Stimulated activated naive CD8-positive, alpha-beta T cell treated with anti-CD3 and anti-CD28 coated beads, Interleukin-15, amount 100 ng/mL, for 72 hours (primary cell): Measurements from ENCODE around the gene FBXW4.
"Not testable (repeated sequence)": the region's sequence is repeated elsewhere in the genome, so short reads cannot be mapped to it uniquely, and the experiment has no call there.

Experiments
- ATAC-seq: fragments of 150-1000 bp; cut with Tn5 transposase; 2 replicates; pipeline ENCODE4 v1.10.0; 2021; ENCODE audit warnings: mild to moderate bottlenecking, moderate library complexity
- DNase-seq, 2 donors: peaks; one replicate each; pipeline ENCODE4 v3.0.0; 2021 to 2022
- H3K27ac Mint-ChIP-seq, 2 donors: one replicate each; pipeline ENCODE4 v1.8.0; 2022; ENCODE audit warnings: mild to moderate bottlenecking in 2 of 2, mixed read lengths in 2 of 2, moderate library complexity in 2 of 2
- H3K27me3 Mint-ChIP-seq: one replicate; pipeline ENCODE4 v1.8.0; 2022; ENCODE audit warnings: mixed read lengths
- H3K4me1 Mint-ChIP-seq: one replicate; pipeline ENCODE4 v1.8.0; 2022; ENCODE audit warnings: mild to moderate bottlenecking, mixed read lengths
- H3K4me3 Mint-ChIP-seq, 2 donors: one replicate each; pipeline ENCODE4 v1.8.0; 2022; ENCODE audit warnings: mild to moderate bottlenecking in 2 of 2, mixed read lengths in 2 of 2, moderate library complexity in 1 of 2
- H3K9me3 Mint-ChIP-seq, 2 donors: one replicate each; pipeline ENCODE4 v1.8.0; 2022; ENCODE audit warnings: mixed read lengths in 2 of 2

Gene FBXW4

GRCh38 chr10:101601541-101601940 is 93.4 kb downstream of the FBXW4 start:
- no peaks in the 10 kb centered on the region for H3K27me3 Mint-ChIP-seq
- no peak for ATAC-seq
- H3K4me1 Mint-ChIP-seq: no peaks in the 10 kb centered on the region
- H3K27ac Mint-ChIP-seq: no peak overlapping the region
- DNase-seq: no peak
- H3K9me3 Mint-ChIP-seq: no peaks in the 10 kb centered on the region
- no peak overlapping the region for H3K4me3 Mint-ChIP-seq

- no peak for ATAC-seq
- Mint-ChIP-seq H3K9me3 (no peaks in the 10 kb centered on the region), H3K27me3 (no peaks in the 10 kb centered on the region), H3K27ac (no peak overlapping the region), H3K4me1 (no peaks in the 10 kb centered on the region), H3K4me3 (no peak overlapping the region)
- DNase-seq: no peak
Measured at GRCh38 chr10:101597091-101597900, 97.7 kb downstream of the FBXW4 start.

GRCh38 chr10:101595591-101596433 is 99.2 kb downstream of the FBXW4 start:
- Mint-ChIP-seq H3K9me3 (no peaks in the 10 kb centered on the region), H3K4me1 (no peaks in the 10 kb centered on the region), H3K4me3 (no peak overlapping the region), H3K27ac (no peak overlapping the region), H3K27me3 (no peaks in the 10 kb centered on the region)
- no peak for ATAC-seq
- no peak for DNase-seq

- H3K9me3 Mint-ChIP-seq, H3K4me1 Mint-ChIP-seq, H3K4me3 Mint-ChIP-seq, ATAC-seq, H3K27me3 Mint-ChIP-seq, DNase-seq, H3K27ac Mint-ChIP-seq: not testable (repeated sequence)
Measured at GRCh38 chr10:101593331-101593730, 101.6 kb downstream of the FBXW4 start.

GRCh38 chr10:101588879-101589278 is 106.1 kb downstream of the FBXW4 start:
- H3K27ac Mint-ChIP-seq: peak overlapping the region in 1 of 2 donors; percentile 76
- ATAC-seq (no peak), DNase-seq (no peak)
- no peaks in the 10 kb centered on the region for H3K9me3 Mint-ChIP-seq
- H3K4me3 Mint-ChIP-seq: peak overlapping the region; percentile 96 to 98
- peaks cover 27% of the 10 kb centered on the region for H3K4me1 Mint-ChIP-seq
- H3K27me3 Mint-ChIP-seq: no peaks in the 10 kb centered on the region

- Mint-ChIP-seq H3K4me1 (peaks cover 27% of the 10 kb centered on the region), H3K4me3 (peak within 1 kb of the TSS; percentile 96 to 98), H3K27me3 (no peaks in the 10 kb centered on the region), H3K27ac (peak within 1 kb of the TSS; percentile 91 to 93), H3K9me3 (no peaks in the 10 kb centered on the region)
- peak; percentile 82 to 90 for DNase-seq
- peak; percentile 98 for ATAC-seq
Measured at GRCh38 chr10:101587725-101588653, 107.0 kb downstream of the FBXW4 start, which contains the start of the genes DPCD and POLL. Gene DPCD, plus strand, starts transcription at chr10:101588321. Its CDS starts 16 bp downstream, at chr10:101588337. Gene POLL, minus strand, starts transcription at chr10:101588257. Its CDS starts 897 bp downstream, at chr10:101587360.

GRCh38 chr10:101585841-101586240 is 109.1 kb downstream of the FBXW4 start:
- Mint-ChIP-seq H3K4me1 (peaks cover 27% of the 10 kb centered on the region), H3K27me3 (no peaks in the 10 kb centered on the region), H3K27ac (peak overlapping the region in 1 of 2 donors; percentile 21), H3K4me3 (no peak overlapping the region), H3K9me3 (no peaks in the 10 kb centered on the region)
- ATAC-seq (no peak), DNase-seq (no peak)

GRCh38 chr10:101580486-101581399 is 114.2 kb downstream of the FBXW4 start:
- H3K27ac Mint-ChIP-seq: no peak overlapping the region
- H3K4me1 Mint-ChIP-seq: no peaks in the 10 kb centered on the region
- no peak overlapping the region for H3K4me3 Mint-ChIP-seq
- no peak for ATAC-seq
- no peak for DNase-seq
- no peaks in the 10 kb centered on the region for H3K9me3 Mint-ChIP-seq
- no peaks in the 10 kb centered on the region for H3K27me3 Mint-ChIP-seq

- H3K9me3 Mint-ChIP-seq: no peaks in the 10 kb centered on the region
- no peak for DNase-seq
- H3K4me1 Mint-ChIP-seq: no peaks in the 10 kb centered on the region
- H3K27me3 Mint-ChIP-seq: no peaks in the 10 kb centered on the region
- no peak overlapping the region for H3K4me3 Mint-ChIP-seq
- no peak for ATAC-seq
- no peak overlapping the region for H3K27ac Mint-ChIP-seq
Measured at GRCh38 chr10:101579516-101579870, 115.5 kb downstream of the FBXW4 start.

- Mint-ChIP-seq H3K27me3 (no peaks in the 10 kb centered on the region), H3K9me3 (no peaks in the 10 kb centered on the region), H3K4me3 (no peak overlapping the region), H3K4me1 (no peaks in the 10 kb centered on the region), H3K27ac (peak overlapping the region in 1 of 2 donors; percentile 49)
- ATAC-seq (no peak), DNase-seq (no peak)
Measured at GRCh38 chr10:101578803-101579515, 116.0 kb downstream of the FBXW4 start.

- ATAC-seq: no peak
- DNase-seq: no peak
- no peaks in the 10 kb centered on the region for H3K27me3 Mint-ChIP-seq
- H3K4me3 Mint-ChIP-seq: no peak overlapping the region
- peak overlapping the region; percentile 14 to 49 for H3K27ac Mint-ChIP-seq
- H3K9me3 Mint-ChIP-seq: no peaks in the 10 kb centered on the region
- no peaks in the 10 kb centered on the region for H3K4me1 Mint-ChIP-seq
Measured at GRCh38 chr10:101578192-101578591, 116.8 kb downstream of the FBXW4 start.

- ATAC-seq: no peak
- no peaks in the 10 kb centered on the region for H3K9me3 Mint-ChIP-seq
- H3K27ac Mint-ChIP-seq: peak overlapping the region in 1 of 2 donors; percentile 81
- H3K4me3 Mint-ChIP-seq: no peak overlapping the region
- H3K27me3 Mint-ChIP-seq: no peaks in the 10 kb centered on the region
- DNase-seq: no peak
- no peaks in the 10 kb centered on the region for H3K4me1 Mint-ChIP-seq
Measured at GRCh38 chr10:101577121-101577871, 117.7 kb downstream of the FBXW4 start.

GRCh38 chr10:101576211-101576863 is 118.6 kb downstream of the FBXW4 start:
- Mint-ChIP-seq H3K4me1 (no peaks in the 10 kb centered on the region), H3K27ac (no peak overlapping the region), H3K27me3 (no peaks in the 10 kb centered on the region), H3K9me3 (no peaks in the 10 kb centered on the region), H3K4me3 (no peak overlapping the region)
- DNase-seq (no peak), ATAC-seq (no peak)
